Esophagus squamous epithelium (tissue), 4 donors: ENCODE measurements around the gene ADAMTS2.

Experiments
- CTCF ChIP-seq, 6 experiments: fragments of 450-650 bp in 4 of 6; fragments of 200-600 bp in 2 of 6; sonication (generic) in 2 of 6; IDR thresholded peaks; one replicate each; pipeline ENCODE4 v1.5.1; 2016 to 2019; ENCODE audit warnings: antibody characterized with exemption in 6 of 6, mild to moderate bottlenecking in 4 of 6, moderate library complexity in 4 of 6
- POLR2A ChIP-seq, 4 donors: fragments of 450-650 bp; IDR thresholded peaks; one replicate each; pipeline ENCODE4 v1.6.1; 2017; ENCODE audit warnings: antibody characterized with exemption in 4 of 4, mild to moderate bottlenecking in 4 of 4, moderate library complexity in 3 of 4

GRCh38 chr5:179297486-179298180, 47.6 kb downstream of the ADAMTS2 start:
- TF ChIP-seq CTCF (IDR thresholded peaks at IDR 0.05) (no peak), POLR2A (IDR thresholded peaks at IDR 0.05) (no peak)
